ENCODE measurements around the gene OR52A5.
A peak's percentile ranks its signal among the peaks of the same experiment; 100 is the strongest.

Gene OR52A5

DNA sequence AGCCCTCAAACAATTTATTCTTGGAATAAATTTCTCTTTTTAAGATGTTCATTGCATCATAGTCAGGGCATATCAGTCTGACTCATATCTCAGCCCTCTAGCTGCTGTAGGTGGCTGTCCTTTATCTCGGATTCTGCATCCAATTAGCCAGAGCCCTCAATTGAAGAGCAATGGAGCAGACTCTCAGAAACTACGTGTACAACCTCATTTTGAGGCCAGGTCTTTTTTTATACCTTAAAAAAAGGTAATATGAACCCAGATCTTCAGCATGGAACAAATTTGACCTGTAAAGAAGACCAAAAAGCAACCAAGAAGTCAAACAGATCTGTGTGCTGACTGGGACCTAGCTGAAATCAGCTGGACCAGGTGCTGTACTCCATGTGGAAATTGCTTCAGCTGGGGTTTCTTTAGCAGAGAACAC is 8.7 kb downstream of the OR52A5 start:
- TF ChIP-seq, protein P1, sequence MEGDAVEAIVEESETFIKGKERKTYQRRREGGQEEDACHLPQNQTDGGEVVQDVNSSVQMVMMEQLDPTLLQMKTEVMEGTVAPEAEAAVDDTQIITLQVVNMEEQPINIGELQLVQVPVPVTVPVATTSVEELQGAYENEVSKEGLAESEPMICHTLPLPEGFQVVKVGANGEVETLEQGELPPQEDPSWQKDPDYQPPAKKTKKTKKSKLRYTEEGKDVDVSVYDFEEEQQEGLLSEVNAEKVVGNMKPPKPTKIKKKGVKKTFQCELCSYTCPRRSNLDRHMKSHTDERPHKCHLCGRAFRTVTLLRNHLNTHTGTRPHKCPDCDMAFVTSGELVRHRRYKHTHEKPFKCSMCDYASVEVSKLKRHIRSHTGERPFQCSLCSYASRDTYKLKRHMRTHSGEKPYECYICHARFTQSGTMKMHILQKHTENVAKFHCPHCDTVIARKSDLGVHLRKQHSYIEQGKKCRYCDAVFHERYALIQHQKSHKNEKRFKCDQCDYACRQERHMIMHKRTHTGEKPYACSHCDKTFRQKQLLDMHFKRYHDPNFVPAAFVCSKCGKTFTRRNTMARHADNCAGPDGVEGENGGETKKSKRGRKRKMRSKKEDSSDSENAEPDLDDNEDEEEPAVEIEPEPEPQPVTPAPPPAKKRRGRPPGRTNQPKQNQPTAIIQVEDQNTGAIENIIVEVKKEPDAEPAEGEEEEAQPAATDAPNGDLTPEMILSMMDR (IDR thresholded peaks at IDR 0.05): no peak
- Histone ChIP-seq H3K27ac (no peak overlapping the region), H3K4me3 (no peak overlapping the region)
- DNase-seq (ENCODE audit: low spot score): no peak

DNA sequence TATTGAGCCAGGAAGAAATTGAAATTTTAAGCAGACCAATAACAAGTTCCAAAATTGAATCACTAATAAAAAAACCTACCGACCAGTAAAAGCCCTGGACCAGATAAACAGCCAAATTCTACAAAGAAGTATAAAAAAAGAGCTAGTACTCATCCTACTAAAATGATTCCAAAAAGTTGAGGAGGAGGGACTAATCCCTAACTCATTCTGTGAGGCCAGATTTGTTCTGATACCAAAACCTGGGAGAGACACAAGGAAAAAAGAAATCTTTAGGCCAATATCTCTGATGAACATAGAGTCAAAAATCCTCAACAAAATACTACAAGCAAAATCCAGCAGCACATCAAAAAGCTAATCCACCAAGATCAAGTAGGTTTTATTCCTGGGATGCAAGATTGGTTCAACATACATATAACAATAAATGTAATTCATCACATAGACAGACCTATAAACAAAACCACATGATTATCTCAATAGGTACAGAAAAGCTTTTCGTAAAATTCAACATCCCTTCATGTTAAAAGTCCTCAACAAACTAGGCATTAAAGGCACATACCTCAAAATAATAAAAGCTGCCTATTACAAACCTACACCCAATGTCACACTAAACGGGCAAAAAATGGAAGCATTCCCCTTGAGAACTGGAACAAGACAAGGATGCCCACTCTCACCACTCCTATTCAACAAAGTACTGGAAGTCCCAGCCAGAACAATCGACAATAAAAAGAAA is 13.1 kb downstream of the OR52A5 start:
- H3K27ac ChIP-seq: no peak overlapping the region
- no peak for DNase-seq (ENCODE audit: low spot score)
- H3K4me3 ChIP-seq: no peak overlapping the region
- TF ChIP-seq, protein P1 (IDR thresholded peaks at IDR 0.05): no peak

DNA sequence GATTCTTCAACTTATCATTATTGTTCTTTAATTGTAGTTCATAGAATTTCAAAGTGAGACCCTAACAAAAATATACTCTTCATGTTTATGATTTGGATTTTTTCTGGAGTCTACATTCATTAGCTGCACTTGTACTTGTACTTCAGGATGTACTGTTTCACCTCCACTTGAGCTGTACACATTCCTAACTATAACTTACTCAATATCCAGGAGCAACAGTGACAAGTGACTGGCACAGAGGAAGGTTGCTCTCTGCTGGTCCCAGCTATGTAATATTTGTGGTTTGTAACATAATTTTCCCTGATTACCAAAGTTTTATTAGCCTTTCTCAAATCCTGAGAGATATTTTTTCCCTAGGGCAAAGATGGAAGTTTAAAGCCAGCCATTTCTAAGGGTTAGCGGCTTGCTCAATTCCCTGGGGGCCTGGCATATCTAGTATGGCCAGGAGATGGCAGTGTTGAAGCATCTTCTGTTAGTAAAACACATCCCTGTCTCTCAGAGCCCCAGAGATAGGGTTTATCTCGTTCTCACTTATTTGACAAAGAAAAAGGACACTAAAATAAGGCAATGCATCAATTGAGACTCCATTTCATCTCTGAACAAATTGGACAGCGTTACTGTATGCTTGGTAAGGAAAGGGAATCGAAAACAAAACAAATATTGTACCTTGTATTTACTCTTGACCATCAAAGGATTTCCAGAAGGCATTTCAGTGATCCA is 14.2 kb downstream of the OR52A5 start:
- no peak for DNase-seq (ENCODE audit: low spot score)
- H3K27ac ChIP-seq: no peak overlapping the region
- TF ChIP-seq, protein P1 (IDR thresholded peaks at IDR 0.05): peak; percentile 52

DNA sequence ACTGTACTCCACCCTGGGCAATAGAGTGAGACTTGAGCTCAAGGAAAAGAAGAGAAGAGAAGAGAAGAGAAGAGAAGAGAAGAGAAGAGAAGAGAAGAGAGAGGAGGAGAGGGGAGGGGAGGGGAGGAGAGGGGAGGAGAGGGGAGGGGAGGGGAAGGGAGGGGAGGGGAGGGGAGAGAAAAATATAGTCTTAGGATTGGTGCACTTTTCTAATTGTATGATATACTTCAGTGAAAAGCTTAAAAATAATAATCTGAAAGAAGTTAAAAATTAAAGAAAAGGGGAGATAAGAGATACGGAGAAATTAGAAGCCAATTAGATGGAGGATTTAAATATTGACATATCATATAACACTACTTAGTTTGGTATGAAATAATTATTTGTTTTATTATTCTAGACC is 19.3 kb downstream of the OR52A5 start:
- Histone ChIP-seq H3K4me3 (no peak overlapping the region), H3K27ac (no peak overlapping the region)
- DNase-seq (ENCODE audit: low spot score): no peak
- TF ChIP-seq, protein P1 (IDR thresholded peaks at IDR 0.05): no peak

More for the DNA sequence above, 14.2 kb downstream of the OR52A5 start:
- H3K4me3 ChIP-seq: no peak overlapping the region

DNA sequence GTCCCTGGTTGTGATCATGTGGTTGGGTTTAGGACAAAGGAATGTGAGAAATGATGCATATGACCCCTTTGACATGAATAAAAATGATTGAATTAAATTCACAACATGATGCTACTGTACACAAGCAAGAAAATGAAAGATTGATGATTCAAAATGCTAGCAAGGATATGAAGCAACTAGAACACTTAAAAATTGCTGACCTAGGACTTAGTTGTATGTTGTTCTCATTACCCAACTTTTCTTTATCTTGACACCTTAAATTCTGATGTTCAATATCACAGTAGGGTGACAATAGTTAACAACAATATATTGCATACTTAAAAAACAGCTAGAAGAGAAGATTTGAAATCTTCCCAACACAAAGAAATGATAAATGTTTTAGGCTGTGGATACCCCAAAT is 20.6 kb downstream of the OR52A5 start:
- TF ChIP-seq, protein P1 (IDR thresholded peaks at IDR 0.05): no peak
- DNase-seq (ENCODE audit: low spot score): no peak
- H3K4me3 ChIP-seq: no peak overlapping the region
- no peak overlapping the region for H3K27ac ChIP-seq

DNA sequence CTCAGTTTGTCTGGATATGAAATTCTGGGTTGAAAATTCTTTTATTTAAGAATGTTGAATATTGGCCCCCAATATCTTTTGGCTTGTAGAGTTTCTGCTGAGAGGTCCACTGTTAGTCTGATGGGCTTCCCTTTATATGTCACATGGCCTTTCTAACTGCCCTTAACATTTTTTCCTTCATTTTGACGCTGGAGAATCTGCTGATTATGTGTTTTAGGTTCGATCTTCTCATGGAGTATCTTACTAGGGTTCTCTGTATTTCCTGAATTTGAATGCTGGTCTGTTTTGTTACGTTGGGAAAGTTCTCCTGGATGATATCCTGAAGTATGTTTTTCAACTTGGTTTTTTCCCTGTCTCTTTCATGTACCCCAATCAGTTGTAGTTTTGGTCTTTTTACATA is 22.8 kb downstream of the OR52A5 start:
- DNase-seq (ENCODE audit: low spot score): no peak
- H3K27ac ChIP-seq: no peak overlapping the region
- no peak overlapping the region for H3K4me3 ChIP-seq
- TF ChIP-seq, protein P1 (IDR thresholded peaks at IDR 0.05): no peak

DNA sequence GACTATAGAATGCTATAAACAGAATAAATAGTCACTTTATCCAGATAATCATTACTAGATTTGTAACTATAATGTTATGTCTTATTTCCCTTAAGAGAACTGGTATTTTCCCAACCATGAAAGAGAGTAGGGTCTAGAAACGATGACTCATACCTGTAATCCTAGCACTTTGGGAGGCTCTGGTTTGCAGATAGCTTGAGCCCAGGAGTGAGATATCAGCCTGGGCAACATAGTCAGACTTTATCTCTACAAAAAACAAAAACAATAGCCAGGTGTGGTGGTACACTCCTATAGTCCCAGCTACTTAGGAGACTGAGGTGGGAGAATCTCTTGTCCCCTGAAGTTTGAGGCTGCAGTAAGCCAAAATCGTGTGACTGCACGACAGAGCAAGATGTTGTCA is 30.9 kb downstream of the OR52A5 start:
- no peak for DNase-seq (ENCODE audit: low spot score)
- no peak overlapping the region for H3K4me3 ChIP-seq
- TF ChIP-seq, protein P1 (IDR thresholded peaks at IDR 0.05): no peak
- no peak overlapping the region for H3K27ac ChIP-seq

All from coronary artery (tissue), 2 donors.